GM21717 (cell line): ENCODE measurements around the gene AGPS.
A peak's percentile ranks its signal among the peaks of the same experiment; 100 is the strongest.
"Not testable (repeated sequence)": the region's sequence is repeated elsewhere in the genome, so short reads cannot be mapped to it uniquely, and the experiment has no call there.

Experiments used
- ATAC-seq: cut with Tn5 transposase; IDR thresholded peaks from one replicate; pipeline ENCODE4 v1.9.1; 2021; ENCODE audit warnings: mild to moderate bottlenecking, moderate library complexity; ENCODE audit not compliant: unreplicated experiment

AGPS gene

DNA sequence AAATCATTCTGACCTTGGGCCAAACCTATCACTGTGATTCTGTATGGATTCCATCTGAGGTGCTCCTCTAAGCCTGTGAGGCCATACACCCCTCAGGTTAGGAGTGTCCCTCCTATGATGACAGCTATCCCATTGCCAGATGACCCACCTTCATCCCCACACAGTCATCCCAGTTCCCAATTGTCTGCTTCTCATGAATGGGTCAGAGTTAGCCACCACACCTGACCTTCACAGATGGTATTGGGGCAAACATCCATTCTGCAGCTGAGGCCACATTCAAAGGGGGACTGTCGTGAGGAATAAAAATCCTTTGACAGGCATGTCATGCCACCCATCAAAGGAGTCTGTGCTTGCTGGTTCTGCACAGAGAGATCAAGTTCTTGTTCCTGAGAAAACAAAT, 155.2 kb downstream of the AGPS start:
- ATAC-seq: no peak

DNA sequence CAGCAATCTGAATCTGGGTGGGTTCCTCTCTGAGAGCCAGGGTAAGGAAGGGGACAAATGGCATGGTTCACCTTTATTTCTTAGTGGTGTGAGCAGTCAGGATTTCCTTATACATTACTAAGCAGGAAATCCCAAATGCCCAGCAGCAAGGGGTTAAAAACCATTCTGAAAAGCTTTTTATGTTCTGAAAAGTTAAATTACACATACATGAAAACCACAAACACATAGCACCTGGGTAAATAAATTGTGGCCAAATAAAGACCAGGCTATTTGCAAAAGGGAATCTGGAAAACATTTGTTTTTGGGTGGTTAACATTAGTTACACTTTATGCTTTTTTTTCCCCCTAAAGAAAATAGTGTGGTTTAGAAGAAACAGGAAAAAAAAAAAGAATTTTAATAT, 156.1 kb downstream of the AGPS start:
- ATAC-seq: no peak

GRCh38 chr2:177549171-177549570, 156.6 kb downstream of the AGPS start:
- no peak for ATAC-seq

- no peak for ATAC-seq
Observed at GRCh38 chr2:177550264-177551200, 158.0 kb downstream of the AGPS start.

GRCh38 chr2:177551360-177551759, 158.8 kb downstream of the AGPS start:
- not testable (repeated sequence) for ATAC-seq

- no peak for ATAC-seq
Observed at GRCh38 chr2:177551989-177552421, 159.4 kb downstream of the AGPS start.

- ATAC-seq: peak; percentile 95
Observed at GRCh38 chr2:177552422-177553175, 160.0 kb downstream of the AGPS start.

DNA sequence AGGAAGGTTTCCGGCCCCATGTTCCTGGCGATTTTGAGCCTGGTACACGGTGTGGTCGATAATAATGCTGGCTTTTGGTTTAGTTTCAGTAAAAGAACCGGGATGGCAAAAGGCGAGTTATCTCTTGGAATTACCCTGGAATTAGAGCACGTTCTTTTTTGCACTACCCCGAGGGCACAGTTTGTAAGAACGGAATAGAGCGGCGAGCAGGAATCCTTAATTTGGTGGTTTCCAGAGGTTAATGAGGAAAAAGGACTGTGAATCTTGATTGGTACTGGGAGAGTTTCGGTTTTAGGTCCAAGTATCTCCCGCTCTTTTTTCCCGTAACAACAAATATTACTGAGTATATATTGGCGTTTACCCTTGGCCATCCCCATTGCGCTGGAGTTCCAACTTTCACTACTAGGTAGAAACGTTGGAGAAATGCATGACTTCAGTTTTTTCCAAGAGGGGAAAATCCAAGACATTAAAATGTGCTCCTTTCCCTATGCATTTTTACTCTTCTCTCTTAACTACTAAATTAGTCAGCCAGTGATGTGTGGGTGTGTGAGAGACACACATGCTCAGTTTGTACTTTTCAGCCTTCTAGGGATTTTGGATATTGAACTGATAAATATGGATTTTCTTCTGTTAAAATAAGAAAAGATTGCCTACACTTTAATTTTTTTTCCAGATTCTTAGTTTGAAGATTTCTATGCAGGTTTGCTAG, 160.8 kb downstream of the AGPS start:
- ATAC-seq: no peak

DNA sequence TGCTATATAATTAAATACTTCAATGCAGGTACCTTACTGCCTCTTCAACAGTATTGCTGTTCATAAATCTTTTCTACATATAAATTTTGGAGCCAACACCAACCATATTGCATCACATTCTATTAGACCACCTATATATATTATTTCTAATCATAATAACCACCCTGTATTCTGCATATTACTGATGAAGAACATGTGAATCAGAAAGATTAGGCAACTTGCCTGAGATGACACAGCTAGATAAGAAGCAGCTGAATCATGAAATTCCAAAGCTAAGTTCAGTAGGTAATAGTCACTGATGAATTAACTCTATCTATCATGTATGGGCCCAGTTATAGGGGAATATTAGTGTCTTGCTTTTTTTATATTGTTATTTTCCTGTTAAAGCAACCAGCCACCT, 161.8 kb downstream of the AGPS start:
- no peak for ATAC-seq

DNA sequence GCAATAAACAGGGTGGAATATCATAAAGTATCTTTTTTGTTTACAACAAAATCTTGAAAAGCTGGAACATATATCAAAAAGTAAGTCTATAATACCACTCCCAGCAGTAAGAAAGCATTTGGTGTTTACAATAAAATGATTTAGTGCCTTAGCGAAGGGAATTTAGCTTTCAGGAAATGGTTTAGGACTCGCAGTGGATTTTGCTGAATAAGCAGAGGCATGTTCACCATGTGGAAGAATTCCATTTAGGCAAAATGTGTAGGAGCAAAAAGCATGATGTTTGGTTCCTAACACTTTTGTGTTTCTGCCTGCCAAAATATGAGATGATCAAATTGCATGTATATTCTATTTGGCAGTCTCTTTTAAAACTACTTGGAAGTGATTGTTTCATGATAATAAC, 163.6 kb downstream of the AGPS start:
- ATAC-seq: no peak

DNA sequence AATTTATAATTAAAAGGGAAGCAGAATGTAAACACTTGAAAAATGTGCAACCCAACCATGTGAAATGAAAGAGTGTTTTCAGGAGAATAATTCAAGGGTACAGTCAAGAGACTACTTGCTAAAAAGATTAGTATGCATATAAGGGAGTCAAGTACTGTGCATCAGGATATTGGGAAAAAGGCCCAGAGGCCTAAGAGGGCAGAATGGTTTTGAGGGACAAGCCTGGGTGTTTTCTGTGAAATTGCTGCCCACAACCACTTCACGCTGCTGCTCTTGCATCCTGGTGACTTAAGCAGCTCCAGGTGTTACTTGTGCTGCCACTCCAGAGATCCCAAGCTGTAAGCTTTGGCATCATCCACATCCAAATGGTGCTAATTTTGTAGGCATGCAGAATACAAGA, 165.2 kb downstream of the AGPS start:
- no peak for ATAC-seq

GRCh38 chr2:177559638-177560037, 167.1 kb downstream of the AGPS start:
- no peak for ATAC-seq

GRCh38 chr2:177568390-177568789, 175.8 kb downstream of the AGPS start:
- ATAC-seq: no peak

- no peak for ATAC-seq
Observed at GRCh38 chr2:177568893-177569292, 176.3 kb downstream of the AGPS start.

- no peak for ATAC-seq
Observed at GRCh38 chr2:177572236-177572671, 179.7 kb downstream of the AGPS start.

GRCh38 chr2:177573120-177573519, 180.5 kb downstream of the AGPS start:
- no peak for ATAC-seq

DNA sequence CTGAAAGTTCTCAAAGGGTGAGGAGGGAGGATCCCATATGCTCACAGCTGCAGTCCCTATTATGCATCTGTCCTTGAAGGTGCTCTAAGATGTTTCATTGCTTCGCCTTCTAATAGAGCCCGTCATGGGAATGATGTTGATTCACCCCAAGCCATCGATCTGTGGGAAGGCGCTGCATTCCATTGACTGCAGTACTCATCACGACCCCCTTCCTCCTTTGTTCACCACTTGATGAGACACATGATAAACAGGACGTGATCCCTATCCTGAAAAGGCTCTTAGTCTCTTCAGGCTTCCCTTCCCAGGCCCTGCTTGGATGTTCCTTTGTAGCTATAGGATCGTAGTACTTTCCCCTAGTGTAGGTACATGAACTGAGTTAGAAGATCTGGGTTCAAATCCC, 181.8 kb downstream of the AGPS start:
- ATAC-seq: no peak

DNA sequence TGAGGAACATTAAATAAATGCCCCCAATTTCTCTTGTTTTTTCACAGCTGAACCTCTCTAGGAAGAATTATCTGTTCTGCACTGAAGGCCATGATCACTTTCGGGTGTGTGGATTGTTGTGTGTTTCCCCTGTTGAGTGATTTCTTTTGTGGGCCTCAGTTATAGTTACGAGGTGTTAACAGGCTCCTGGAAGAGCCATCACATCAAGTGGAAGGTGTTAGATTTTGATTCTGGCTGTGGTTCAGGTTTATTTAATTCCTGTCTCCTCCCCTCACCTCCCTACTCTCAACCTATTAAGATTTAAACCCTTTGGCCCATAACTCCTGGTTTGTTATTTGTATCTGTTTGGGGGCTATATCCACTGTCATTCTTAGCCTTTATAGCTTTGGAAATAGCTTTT, 182.8 kb downstream of the AGPS start:
- ATAC-seq: no peak

- no peak for ATAC-seq
Observed at GRCh38 chr2:177577075-177577474, 184.5 kb downstream of the AGPS start.

DNA sequence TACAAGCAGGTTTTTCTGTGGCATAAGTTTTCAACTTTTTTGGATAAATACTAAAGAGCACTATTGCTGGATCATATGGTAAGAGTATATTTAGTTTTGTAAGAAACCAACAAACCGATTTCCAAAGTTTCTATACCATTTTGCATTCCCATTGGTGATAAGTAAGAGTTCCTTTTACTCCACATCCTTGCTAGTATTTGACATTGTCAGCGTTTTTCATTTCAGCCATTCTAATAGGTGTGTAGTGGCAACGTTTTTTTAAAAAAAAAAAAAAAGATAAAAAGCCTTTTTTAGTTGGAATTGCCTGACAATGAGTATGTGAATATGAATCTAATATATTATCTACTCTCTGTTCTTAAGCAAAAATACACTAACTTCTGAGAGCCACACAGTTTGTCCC, 185.9 kb downstream of the AGPS start:
- no peak for ATAC-seq

DNA sequence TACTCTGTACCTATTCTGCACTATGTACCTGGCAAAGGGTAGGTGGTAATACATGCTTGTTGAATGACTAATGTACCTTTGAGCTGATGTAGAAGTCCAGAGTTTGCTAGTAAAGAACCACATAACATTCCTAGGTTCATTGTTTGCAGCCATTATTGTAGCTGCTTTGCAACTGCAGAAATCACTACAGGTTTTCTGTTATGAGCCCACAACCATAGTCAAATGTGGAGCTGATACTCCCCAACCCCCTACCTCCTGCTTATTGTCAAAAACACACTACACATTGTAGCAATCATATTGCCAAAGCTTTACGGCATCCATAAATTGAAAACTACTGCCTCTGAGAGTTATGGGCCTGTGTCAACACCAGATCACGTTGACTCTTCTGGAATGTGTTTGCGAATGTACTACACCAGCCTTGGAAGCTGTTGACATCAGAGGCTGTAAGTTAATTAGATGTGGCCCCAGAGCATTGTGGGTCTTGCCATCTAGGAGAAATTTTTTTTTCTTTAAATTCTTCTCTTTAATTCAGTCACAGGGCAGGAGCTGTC, 187.0 kb downstream of the AGPS start:
- ATAC-seq: no peak
